Nephron (organoid): ENCODE measurements around the gene AK1.

ENCODE experiments used
- H3K27ac Mint-ChIP-seq, 3 experiments: 2 replicates each; pipeline ENCODE4 v1.8.0; 2020; ENCODE audit warnings: mixed read lengths in 3 of 3, mild to moderate bottlenecking in 2 of 3, moderate library complexity in 1 of 3
- H3K27me3 Mint-ChIP-seq: 2 replicates; pipeline ENCODE4 v1.8.0; 2021; ENCODE audit warnings: low read depth, mild to moderate bottlenecking, moderate library complexity, mixed read lengths
- H3K36me3 Mint-ChIP-seq: 2 replicates; pipeline ENCODE4 v1.8.0; 2020; ENCODE audit warnings: low read depth, mixed read lengths
- H3K4me1 Mint-ChIP-seq: 2 replicates; pipeline ENCODE4 v1.8.0; 2020; ENCODE audit warnings: mixed read lengths
- H3K4me3 Mint-ChIP-seq, 3 experiments: 2 replicates each; pipeline ENCODE4 v1.8.0; 2020; ENCODE audit warnings: mild to moderate bottlenecking in 3 of 3, mixed read lengths in 3 of 3, moderate library complexity in 2 of 3
- H3K9me3 Mint-ChIP-seq: 2 replicates; pipeline ENCODE4 v1.8.0; 2020; ENCODE audit warnings: mixed read lengths
- TF ChIP-seq, protein P1 (sequence below), 3 experiments: fragments of 200-600 bp; sonication (generic); IDR thresholded peaks; one replicate each; pipeline ENCODE4 v1.5.0; 2021; ENCODE audit warnings: antibody characterized with exemption in 3 of 3; ENCODE audit not compliant: unreplicated experiment in 3 of 3

Gene AK1

DNA sequence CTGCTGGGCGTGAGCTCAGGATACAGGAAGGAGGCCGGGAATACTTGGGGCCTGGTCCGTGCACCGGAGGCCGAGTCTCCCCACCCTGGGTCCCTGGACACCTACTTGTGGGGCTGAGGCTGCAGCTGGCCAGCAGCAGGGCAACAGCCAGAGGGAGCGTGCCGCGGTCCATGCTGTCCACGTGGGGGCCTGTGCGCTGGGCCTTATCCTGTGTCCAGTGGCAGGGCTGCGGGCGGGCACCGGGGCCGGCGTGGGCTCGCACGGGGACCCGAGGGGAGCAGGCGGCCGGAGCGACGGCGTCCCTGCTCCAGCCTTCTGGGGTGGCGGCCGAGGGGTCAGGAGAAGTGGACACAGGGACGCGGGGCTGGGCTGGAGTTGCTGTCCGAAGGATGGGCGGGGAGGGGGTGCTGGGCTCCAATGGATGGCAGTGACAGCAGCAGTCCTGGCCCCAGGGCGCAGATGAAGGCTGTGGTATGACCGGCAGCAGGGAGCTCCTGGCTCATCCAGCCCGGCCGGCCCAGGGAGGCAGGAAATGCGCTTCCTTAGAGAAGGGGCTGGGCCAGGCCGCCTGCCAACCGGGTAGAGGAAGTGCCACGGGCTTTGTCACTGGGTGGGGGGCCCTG, 23.2 kb downstream of the AK1 start, which contains the start of gene ENG:
TSS of gene ENG (minus strand) at position 475 of the 623 bp plus-strand sequence. CDS start at position 172, 303 bp downstream.
- peaks cover 4% of the 10 kb centered on the region for H3K27me3 Mint-ChIP-seq
- H3K36me3 Mint-ChIP-seq, result peaks cover 6% of the 10 kb centered on the region
- TF ChIP-seq, protein P1, sequence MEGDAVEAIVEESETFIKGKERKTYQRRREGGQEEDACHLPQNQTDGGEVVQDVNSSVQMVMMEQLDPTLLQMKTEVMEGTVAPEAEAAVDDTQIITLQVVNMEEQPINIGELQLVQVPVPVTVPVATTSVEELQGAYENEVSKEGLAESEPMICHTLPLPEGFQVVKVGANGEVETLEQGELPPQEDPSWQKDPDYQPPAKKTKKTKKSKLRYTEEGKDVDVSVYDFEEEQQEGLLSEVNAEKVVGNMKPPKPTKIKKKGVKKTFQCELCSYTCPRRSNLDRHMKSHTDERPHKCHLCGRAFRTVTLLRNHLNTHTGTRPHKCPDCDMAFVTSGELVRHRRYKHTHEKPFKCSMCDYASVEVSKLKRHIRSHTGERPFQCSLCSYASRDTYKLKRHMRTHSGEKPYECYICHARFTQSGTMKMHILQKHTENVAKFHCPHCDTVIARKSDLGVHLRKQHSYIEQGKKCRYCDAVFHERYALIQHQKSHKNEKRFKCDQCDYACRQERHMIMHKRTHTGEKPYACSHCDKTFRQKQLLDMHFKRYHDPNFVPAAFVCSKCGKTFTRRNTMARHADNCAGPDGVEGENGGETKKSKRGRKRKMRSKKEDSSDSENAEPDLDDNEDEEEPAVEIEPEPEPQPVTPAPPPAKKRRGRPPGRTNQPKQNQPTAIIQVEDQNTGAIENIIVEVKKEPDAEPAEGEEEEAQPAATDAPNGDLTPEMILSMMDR (IDR thresholded peaks at IDR 0.05; ENCODE audit: unreplicated experiment in 3 of 3), result no peak
- H3K9me3 Mint-ChIP-seq, result peaks cover 2% of the 10 kb centered on the region
- peak within 1 kb of the TSS; percentile 74 to 85 (median 79) for H3K4me3 Mint-ChIP-seq
- H3K4me1 Mint-ChIP-seq, result peaks cover 27% of the 10 kb centered on the region
- peak within 1 kb of the TSS; percentile 59 to 76 (median 67) for H3K27ac Mint-ChIP-seq

DNA sequence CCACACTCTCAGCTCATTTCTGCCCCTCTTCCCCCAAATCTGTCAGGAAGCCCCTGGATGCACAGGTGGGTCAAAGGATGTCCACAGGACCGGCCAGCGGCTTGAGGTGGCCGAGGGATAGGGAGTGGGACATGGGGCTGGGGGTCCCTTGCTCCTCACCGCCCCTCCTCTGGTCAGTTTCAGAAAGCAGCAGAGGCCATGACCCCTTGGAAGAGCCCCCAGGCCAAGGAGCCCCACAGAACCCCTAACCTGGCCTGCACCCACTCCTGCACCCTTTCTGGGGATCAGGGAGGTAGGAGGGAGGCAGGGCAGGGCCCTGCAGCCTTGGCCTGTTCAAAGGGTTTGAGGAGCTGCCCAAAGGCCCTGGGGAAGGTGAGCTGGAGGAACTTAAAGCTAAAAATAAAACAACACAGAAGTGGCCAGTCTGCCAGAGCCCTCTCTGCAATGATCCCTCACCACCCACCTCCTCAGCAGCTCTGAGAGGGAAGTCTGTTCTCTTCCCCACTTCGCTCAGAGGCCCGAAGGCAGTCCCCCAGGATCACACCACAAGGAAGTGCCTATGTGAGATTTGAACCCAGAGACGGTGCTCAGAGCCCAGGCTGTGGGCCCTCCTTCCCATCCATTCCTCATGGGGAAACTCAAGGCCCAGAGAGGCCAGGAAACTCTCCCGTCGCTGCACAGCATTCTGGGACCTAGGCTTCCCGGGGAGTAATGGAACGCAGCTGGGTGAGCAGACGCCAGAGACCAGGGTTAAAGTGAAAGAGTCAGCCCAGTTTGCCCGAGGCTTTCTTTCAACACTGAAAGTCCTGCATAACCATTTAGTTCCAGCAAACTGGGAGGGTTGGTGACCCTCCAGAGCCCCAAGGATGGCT, 23.9 kb downstream of the AK1 start:
- H3K4me3 Mint-ChIP-seq, result peak overlapping the region; percentile 74 to 83 (median 76)
- H3K27me3 Mint-ChIP-seq, result peaks cover 4% of the 10 kb centered on the region
- TF ChIP-seq, protein P1 (IDR thresholded peaks at IDR 0.05; ENCODE audit: unreplicated experiment in 3 of 3), result no peak

DNA sequence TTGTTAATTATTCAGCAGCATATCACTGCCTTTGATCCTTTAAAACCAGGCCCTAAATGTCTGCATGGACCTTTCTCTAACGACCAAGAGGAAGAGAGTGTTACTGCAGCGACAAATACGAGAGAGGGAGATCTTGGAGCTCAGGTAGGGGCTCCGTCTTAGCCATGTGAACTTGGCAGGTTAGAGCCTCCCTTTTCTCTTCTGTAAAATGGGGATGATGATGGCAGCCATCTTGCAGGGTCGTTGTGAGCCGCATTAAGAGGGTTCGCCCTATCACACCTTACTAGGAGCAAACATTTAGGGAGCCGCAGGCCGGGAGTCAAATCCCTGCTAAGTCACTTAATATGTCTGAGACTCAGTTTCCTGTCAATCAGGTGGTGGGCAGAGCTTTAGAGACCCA, 24.6 kb downstream of the AK1 start:
- Mint-ChIP-seq H3K27ac (peak overlapping the region in 2 of 3 experiments; percentile 43 to 68), H3K27me3 (peaks cover 4% of the 10 kb centered on the region), H3K9me3 (peaks cover 8% of the 10 kb centered on the region), H3K4me1 (peaks cover 18% of the 10 kb centered on the region), H3K4me3 (peak overlapping the region in 2 of 3 experiments; percentile 55 to 64), H3K36me3 (peaks cover 8% of the 10 kb centered on the region)
- TF ChIP-seq, protein P1 (IDR thresholded peaks at IDR 0.05; ENCODE audit: unreplicated experiment in 3 of 3), result no peak

More for the DNA sequence above, 23.9 kb downstream of the AK1 start:
- Mint-ChIP-seq H3K9me3 (peaks cover 8% of the 10 kb centered on the region), H3K27ac (peak overlapping the region; percentile 59 to 68 (median 67)), H3K4me1 (peaks cover 22% of the 10 kb centered on the region), H3K36me3 (peaks cover 8% of the 10 kb centered on the region)

DNA sequence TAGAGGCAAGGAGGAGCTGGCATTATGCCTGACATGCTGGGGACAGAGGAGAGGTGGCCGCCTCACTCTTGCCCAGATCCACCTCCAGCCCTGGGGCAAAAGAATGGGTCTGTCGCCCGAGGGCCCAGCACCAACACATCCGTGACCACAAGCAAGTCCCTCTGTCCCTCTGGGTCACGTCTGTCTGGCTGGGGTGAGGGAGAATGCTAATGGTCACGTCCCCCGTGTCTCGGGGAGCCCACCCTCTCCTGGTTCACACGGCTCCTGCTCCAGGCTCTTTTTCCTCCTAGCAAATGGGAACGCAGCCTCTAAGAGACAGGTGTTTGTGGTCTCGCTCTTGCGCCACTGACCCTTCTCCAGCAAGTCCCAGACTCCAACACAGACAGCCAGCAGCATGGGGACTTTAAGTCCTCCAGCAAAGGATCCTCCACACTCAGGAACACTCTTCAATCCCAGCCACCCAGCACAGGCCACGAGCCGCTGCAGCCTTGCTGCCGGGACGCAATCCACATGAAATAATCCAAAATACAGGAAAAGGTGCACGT, 27.1 kb downstream of the AK1 start:
- H3K36me3 Mint-ChIP-seq, result peaks cover 8% of the 10 kb centered on the region
- H3K9me3 Mint-ChIP-seq, result peaks cover 8% of the 10 kb centered on the region
- peaks cover 26% of the 10 kb centered on the region for H3K4me1 Mint-ChIP-seq
- H3K27me3 Mint-ChIP-seq, result peaks cover 4% of the 10 kb centered on the region
- TF ChIP-seq, protein P1 (IDR thresholded peaks at IDR 0.05; ENCODE audit: unreplicated experiment in 3 of 3), result no peak
- no peak overlapping the region for H3K4me3 Mint-ChIP-seq
- peak overlapping the region; percentile 17 to 68 (median 32) for H3K27ac Mint-ChIP-seq

DNA sequence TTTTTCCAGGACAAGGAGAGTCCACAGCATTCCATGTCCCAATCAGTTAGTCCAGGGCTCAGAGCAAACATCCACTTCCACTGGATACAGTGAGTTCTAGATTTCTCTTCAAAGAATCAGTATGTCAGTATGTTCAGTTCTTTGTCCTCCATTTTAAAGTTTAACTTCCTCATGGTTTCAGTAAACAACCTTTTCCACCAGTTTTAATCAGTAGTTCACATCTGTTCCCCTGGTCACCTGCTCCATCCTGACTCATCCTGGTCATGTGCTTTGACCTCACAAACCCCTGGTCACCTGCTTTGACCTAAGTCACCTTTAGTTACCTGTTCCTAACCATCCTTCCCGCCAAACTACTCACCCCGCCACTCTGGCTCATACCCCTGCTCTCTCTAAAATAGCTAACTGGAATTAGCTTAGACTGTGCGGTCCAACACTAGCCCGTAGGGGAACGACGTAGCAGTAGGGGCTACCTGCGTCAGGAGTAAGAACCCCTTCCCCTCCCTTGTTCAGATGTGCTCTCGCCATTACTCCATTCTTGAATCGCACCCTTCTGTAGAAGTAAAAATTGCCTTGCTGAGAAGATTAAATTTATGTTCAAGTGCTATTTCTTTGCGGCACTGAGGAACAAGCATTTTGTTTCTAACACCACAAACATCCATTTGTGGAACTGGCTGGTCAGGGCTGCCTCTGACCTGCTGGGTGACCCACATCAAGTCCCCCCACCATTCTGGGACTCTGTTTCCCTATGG, 28.5 kb downstream of the AK1 start:
- Mint-ChIP-seq H3K36me3 (peaks cover 8% of the 10 kb centered on the region), H3K4me1 (peaks cover 34% of the 10 kb centered on the region), H3K27me3 (peaks cover 4% of the 10 kb centered on the region), H3K9me3 (peaks cover 8% of the 10 kb centered on the region), H3K4me3 (peak overlapping the region in 1 of 3 experiments; percentile 1), H3K27ac (peak overlapping the region; percentile 40 to 72 (median 46))
- TF ChIP-seq, protein P1 (IDR thresholded peaks at IDR 0.05; ENCODE audit: unreplicated experiment in 3 of 3), result no peak
